Left lung (tissue), 10 donors: ENCODE results near the gene C1orf122. TPM values are rescaled to one million over a fixed set of nuclear protein-coding genes. Genes with fewer than 3 reads are reported as not detected.
"Not testable (repeated sequence)": the region's sequence is repeated elsewhere in the genome, so short reads cannot be mapped to it uniquely, and the experiment has no call there.

Experiments used
- ATAC-seq: fragments of 200-7000 bp; cut with Tn5 transposase; one replicate; pipeline ENCODE4 v1.9.1; 2020; ENCODE audit warnings: moderate library complexity
- DNase-seq, 4 donors: peaks; one replicate each; pipeline ENCODE4 v3.0.0-alpha.2; 2013 to 2020
- H3K27ac ChIP-seq, 2 donors: fragments of 200-600 bp; sonication (generic) in 1 of 2; one replicate each; pipeline versions ENCODE4 v1.5.0 to v1.8.0; 2020 to 2021
- H3K27me3 ChIP-seq, 2 donors: fragments of 200-600 bp; sonication (generic) in 1 of 2; one replicate each; pipeline versions ENCODE4 v1.5.0 to v1.8.0; 2020 to 2021
- H3K36me3 ChIP-seq, 2 donors: fragments of 200-600 bp; sonication (generic) in 1 of 2; one replicate each; pipeline versions ENCODE4 v1.5.0 to v1.8.0; 2020 to 2021
- H3K4me1 ChIP-seq, 2 donors: fragments of 200-600 bp; one replicate each; pipeline ENCODE4 v1.8.0; 2021
- H3K4me3 ChIP-seq, 2 donors: fragments of 200-600 bp; sonication (generic) in 1 of 2; one replicate each; pipeline versions ENCODE4 v1.5.0 to v1.8.0; 2020 to 2021; ENCODE audit warnings: mild to moderate bottlenecking in 1 of 2
- H3K9me3 ChIP-seq, 2 donors: fragments of 200-600 bp; sonication (generic) in 1 of 2; one replicate each; pipeline versions ENCODE4 v1.5.0 to v1.8.0; 2020 to 2021
- intact Hi-C, 2 donors: fragments of 100-400 bp; cut with DNase I; formaldehyde crosslinking; loops; one replicate each; pipeline versions ENCODE4 v1.11.2 to v1.14.2; 2022
- polyA plus RNA-seq, 6 donors: library from polyadenylated mRNA; unstranded; fragments of 120-200 nt; gene quantifications; one replicate each; pipeline ENCODE4 v1.2.1, GENCODE V29; 2013; ENCODE audit not compliant: insufficient read length in 6 of 6
- total RNA-seq, 2 donors: library from RNA; stranded (reverse); fragmentation: NEBNext Ultra II Directional; extraction: Animal tissue kit (Norgen Biotek cat#: 25700); gene quantifications; one replicate each; pipeline ENCODE4 v1.2.1, GENCODE V29; 2021
- TF ChIP-seq, protein P1 (sequence below), 2 donors: fragments of 200-600 bp; sonication (generic) in 1 of 2; IDR thresholded peaks; one replicate each; pipeline versions ENCODE4 v1.5.0 to v1.8.0; 2021; ENCODE audit warnings: antibody characterized with exemption in 2 of 2
- donor health status: DM: no; HTN: yes; CAD: no.
- donor health status: DM: no; HTN: no; CAD: no.

The C1orf122 gene
- total and polyA plus RNA-seq, 8 donors, result 18.6 to 54.3 (median 27.9) TPM

DNA sequence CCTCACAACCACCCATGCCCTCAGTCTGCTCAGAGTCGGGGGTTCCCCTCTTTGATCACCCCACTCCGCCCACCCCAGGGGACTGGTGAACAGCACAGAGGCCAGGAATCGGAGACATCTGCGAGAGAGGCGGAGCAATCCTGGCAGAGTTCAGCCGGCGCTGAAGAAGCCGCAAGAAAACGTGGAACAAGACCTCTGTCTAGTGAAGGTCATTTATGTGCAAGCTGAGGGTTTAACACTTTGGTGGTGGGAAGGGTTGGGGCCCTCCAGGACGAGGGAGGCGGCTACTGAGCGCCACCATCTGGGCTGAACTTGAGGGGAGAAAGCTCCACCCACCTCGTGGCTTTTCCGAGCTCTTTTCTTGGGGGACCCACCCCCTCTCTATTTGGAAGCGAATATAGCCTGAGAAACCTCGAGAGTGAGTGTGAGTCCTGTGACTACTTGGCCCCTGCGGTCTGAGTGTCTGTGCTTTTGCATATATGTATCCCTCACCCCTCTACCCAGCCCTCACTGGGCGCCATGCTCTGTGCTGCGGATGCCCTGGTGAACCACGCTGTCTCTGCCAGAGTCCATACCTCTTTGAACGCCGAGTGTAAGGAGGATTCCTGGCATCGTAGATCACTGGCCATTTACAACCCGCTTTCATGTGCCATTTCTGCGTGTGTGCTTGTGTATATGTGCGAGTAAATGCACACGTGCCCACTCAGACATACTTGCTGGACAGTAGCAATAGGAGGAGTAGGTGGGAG lies 41.5 kb upstream of the C1orf122 start:
- no peaks in the 10 kb centered on the region for H3K36me3 ChIP-seq
- H3K9me3 ChIP-seq, result no peaks in the 10 kb centered on the region
- no peak for ATAC-seq
- no peaks in the 10 kb centered on the region for H3K4me1 ChIP-seq
- no peak for DNase-seq
- TF ChIP-seq, protein P1, sequence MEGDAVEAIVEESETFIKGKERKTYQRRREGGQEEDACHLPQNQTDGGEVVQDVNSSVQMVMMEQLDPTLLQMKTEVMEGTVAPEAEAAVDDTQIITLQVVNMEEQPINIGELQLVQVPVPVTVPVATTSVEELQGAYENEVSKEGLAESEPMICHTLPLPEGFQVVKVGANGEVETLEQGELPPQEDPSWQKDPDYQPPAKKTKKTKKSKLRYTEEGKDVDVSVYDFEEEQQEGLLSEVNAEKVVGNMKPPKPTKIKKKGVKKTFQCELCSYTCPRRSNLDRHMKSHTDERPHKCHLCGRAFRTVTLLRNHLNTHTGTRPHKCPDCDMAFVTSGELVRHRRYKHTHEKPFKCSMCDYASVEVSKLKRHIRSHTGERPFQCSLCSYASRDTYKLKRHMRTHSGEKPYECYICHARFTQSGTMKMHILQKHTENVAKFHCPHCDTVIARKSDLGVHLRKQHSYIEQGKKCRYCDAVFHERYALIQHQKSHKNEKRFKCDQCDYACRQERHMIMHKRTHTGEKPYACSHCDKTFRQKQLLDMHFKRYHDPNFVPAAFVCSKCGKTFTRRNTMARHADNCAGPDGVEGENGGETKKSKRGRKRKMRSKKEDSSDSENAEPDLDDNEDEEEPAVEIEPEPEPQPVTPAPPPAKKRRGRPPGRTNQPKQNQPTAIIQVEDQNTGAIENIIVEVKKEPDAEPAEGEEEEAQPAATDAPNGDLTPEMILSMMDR (IDR thresholded peaks at IDR 0.05), result no peak
- intact Hi-C loops, result no loop called here
- no peak overlapping the region for H3K4me3 ChIP-seq
- H3K27ac ChIP-seq, result no peak overlapping the region
- peaks cover 26 to 96% of the 10 kb centered on the region in 2 donors for H3K27me3 ChIP-seq

DNA sequence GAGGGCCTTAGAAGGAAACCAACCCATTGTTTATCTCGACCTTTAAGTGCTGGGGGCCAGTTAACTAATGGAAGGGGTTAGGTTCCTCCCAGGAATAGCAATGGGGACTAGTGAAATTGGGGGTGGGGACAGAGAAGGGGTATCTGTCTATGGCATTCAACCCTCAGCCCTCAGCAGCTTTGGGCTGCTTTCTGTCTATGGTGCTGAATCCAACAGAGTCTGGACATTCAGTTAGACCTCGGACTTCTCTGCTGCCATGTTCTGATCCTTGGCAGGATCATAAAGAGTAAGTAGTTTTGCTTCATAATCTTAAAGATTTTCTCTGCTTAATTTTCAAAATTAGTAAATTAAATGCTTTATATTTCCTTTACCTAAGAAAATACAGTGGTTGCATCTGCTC lies 40.1 kb upstream of the C1orf122 start:
- Histone ChIP-seq H3K27me3 (peaks cover 21 to 82% of the 10 kb centered on the region in 2 donors), H3K36me3 (no peaks in the 10 kb centered on the region), H3K4me3 (no peak overlapping the region), H3K4me1 (no peaks in the 10 kb centered on the region), H3K9me3 (no peaks in the 10 kb centered on the region), H3K27ac (no peak overlapping the region)
- intact Hi-C loops, result no loop called here
- TF ChIP-seq, protein P1 (IDR thresholded peaks at IDR 0.05), result no peak
- ATAC-seq (no peak), DNase-seq (no peak)

DNA sequence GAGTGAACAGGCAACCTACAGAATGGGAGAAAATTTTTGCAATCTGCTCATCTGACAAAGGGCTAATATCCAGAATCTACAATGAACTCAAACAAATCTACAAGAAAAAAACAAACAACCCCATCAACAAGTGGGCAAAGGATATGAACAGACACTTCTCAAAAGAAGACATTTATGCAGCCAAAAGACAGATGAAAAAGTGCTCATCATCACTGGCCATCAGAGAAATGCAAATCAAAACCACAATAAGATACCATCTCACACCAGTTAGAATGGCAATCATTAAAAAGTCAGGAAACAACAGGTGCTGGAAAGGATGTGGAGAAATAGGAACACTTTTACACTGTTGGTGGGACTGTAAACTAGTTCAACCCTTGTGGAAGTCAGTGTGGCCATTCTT lies 36.1 kb upstream of the C1orf122 start:
- H3K4me1 ChIP-seq, intact Hi-C loops, DNase-seq, H3K27ac ChIP-seq, H3K36me3 ChIP-seq, ATAC-seq, H3K9me3 ChIP-seq, H3K4me3 ChIP-seq: not testable (repeated sequence)
- H3K27me3 ChIP-seq, result peaks cover 3 to 49% of the 10 kb centered on the region in 2 donors

DNA sequence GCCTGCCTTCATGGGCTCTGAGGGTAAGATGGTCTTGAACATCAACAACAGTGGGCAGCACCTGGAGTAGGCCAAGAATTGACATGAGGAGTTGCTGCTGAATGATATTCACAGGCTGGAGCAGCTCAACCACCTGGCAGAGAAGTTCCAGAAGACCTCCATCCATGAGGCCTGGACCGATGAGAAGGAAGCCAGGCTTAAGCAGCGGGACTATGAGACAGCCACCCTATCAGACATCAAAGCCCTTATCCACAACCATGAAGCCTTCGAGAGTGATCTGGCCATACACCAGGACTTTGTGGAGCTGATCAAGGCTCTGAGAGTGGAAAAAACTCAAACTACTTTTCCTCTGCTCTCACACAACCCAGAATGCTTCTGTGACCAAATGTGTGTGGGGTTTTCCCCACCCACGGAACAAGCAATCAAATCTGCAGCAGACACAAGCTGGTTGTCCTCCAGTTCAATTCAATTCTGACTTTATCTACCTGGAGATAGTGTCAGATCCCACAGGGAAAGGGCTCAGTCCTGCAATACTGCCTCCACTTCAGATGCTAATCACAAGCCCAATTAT lies 30.6 kb upstream of the C1orf122 start:
- intact Hi-C loops, result no loop called here
- no peaks in the 10 kb centered on the region for H3K4me1 ChIP-seq
- DNase-seq (no peak), ATAC-seq (no peak)
- peaks cover 0 to 7% of the 10 kb centered on the region in 2 donors for H3K27me3 ChIP-seq
- no peak overlapping the region for H3K27ac ChIP-seq
- no peaks in the 10 kb centered on the region for H3K36me3 ChIP-seq
- H3K4me3 ChIP-seq, result no peak overlapping the region
- TF ChIP-seq, protein P1 (IDR thresholded peaks at IDR 0.05), result no peak
- H3K9me3 ChIP-seq, result no peaks in the 10 kb centered on the region

DNA sequence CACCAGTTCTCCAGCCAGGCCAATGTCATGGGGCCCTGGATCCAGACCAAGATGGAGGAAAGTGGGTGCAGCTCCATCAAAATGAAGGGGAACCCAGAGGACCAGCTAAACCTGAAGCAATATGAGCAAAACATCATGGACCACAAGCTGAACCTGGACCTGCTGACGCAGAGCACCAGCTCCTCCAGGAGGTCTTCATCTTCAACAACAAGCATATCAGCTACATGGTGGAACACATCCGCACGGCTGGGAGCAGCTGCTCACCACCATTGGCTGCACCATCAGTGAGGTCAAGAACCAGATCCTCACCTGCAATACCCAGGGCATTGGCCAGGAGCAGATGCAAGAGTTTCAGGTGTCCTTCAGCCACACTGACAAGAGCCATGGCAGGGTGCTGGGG lies 28.9 kb upstream of the C1orf122 start:
- no peaks in the 10 kb centered on the region for H3K9me3 ChIP-seq
- TF ChIP-seq, protein P1 (IDR thresholded peaks at IDR 0.05), result no peak
- ATAC-seq, result no peak

More for the DNA sequence above, 28.9 kb upstream of the C1orf122 start:
- H3K27me3 ChIP-seq, result peaks cover 0 to 21% of the 10 kb centered on the region in 2 donors
- no peak for DNase-seq
- intact Hi-C loops, result no loop called here
- H3K27ac ChIP-seq, result no peak overlapping the region
- no peak overlapping the region for H3K4me3 ChIP-seq
- no peaks in the 10 kb centered on the region for H3K4me1 ChIP-seq
- H3K36me3 ChIP-seq, result no peaks in the 10 kb centered on the region
